CD4-positive, alpha-beta T cell treated with Interleukin-12 subunit alpha and Interleukin-12 subunit beta, for 1 hour (primary cell): ENCODE measurements around the gene MARK3.

Source experiments
- DNase-seq: peaks from one replicate; pipeline ENCODE4 v3.0.0-alpha.2; 2020

MARK3 gene

GRCh38 chr14:103528146-103528586, 143.0 kb downstream of the MARK3 start:
- no peak for DNase-seq

GRCh38 chr14:103528587-103529382, 143.6 kb downstream of the MARK3 start, which contains the start of gene TRMT61A:
Gene TRMT61A, plus strand, starts transcription at chr14:103529196. Its CDS starts 783 bp downstream, at chr14:103529979.
- peak; percentile 84 for DNase-seq

- DNase-seq, result no peak
Measured at GRCh38 chr14:103529383-103530365, 144.5 kb downstream of the MARK3 start.

GRCh38 chr14:103530390-103530789, 145.2 kb downstream of the MARK3 start:
- peak; percentile 18 for DNase-seq

- no peak for DNase-seq
Measured at GRCh38 chr14:103530831-103531230, 145.6 kb downstream of the MARK3 start.

GRCh38 chr14:103531421-103532215, 146.4 kb downstream of the MARK3 start:
- DNase-seq, result no peak

- no peak for DNase-seq
Measured at GRCh38 chr14:103532216-103533136, 147.3 kb downstream of the MARK3 start.

GRCh38 chr14:103533137-103533998, 148.2 kb downstream of the MARK3 start:
- DNase-seq, result no peak

- DNase-seq, result no peak
Measured at GRCh38 chr14:103533999-103534575, 148.9 kb downstream of the MARK3 start.

- no peak for DNase-seq
Measured at GRCh38 chr14:103534576-103535061, 149.4 kb downstream of the MARK3 start.

- DNase-seq, result no peak
Measured at GRCh38 chr14:103535081-103535890, 150.1 kb downstream of the MARK3 start.

- DNase-seq, result no peak
Measured at GRCh38 chr14:103535891-103536565, 150.8 kb downstream of the MARK3 start.

GRCh38 chr14:103536693-103537092, 151.5 kb downstream of the MARK3 start:
- DNase-seq, result no peak

GRCh38 chr14:103537175-103537990, 152.2 kb downstream of the MARK3 start:
- DNase-seq, result no peak

GRCh38 chr14:103538291-103539055, 153.3 kb downstream of the MARK3 start:
- no peak for DNase-seq

- DNase-seq, result no peak
Measured at GRCh38 chr14:103539056-103539825, 154.0 kb downstream of the MARK3 start.
